Left ventricle myocardium inferior (tissue), 1 donor: Measurements from ENCODE around the gene DPPA4. TPM values are rescaled to one million over a fixed set of nuclear protein-coding genes. Genes with fewer than 3 reads are reported as not detected.
"Not testable (repeated sequence)": the region's sequence is repeated elsewhere in the genome, so short reads cannot be mapped to it uniquely, and the experiment has no call there.

Source experiments
- DNase-seq: peaks from one replicate; pipeline ENCODE4 v3.0.0-alpha.2; 2020
- H3K27ac ChIP-seq: fragments of 200-600 bp; replicated peaks from 2 replicates; pipeline ENCODE4 v1.8.0; 2021
- H3K27me3 ChIP-seq: fragments of 200-600 bp; 2 replicates; pipeline ENCODE4 v1.8.0; 2021; ENCODE audit warnings: low read depth
- H3K36me3 ChIP-seq: fragments of 200-600 bp; 2 replicates; pipeline ENCODE4 v1.8.0; 2021
- H3K4me1 ChIP-seq: fragments of 200-600 bp; 2 replicates; pipeline ENCODE4 v1.8.0; 2021
- H3K4me3 ChIP-seq: fragments of 200-600 bp; 2 replicates; pipeline ENCODE4 v1.8.0; 2021; ENCODE audit warnings: mild to moderate bottlenecking, moderate library complexity
- H3K9me3 ChIP-seq: fragments of 200-600 bp; replicated peaks from 2 replicates; pipeline ENCODE4 v1.8.0; 2021
- CTCF ChIP-seq: fragments of 200-600 bp; IDR thresholded peaks from 2 replicates; pipeline ENCODE4 v1.8.0; 2021; ENCODE audit warnings: antibody characterized with exemption, mild to moderate bottlenecking, borderline replicate concordance
- intact Hi-C: fragments of 100-400 bp; cut with micrococcal nuclease; formaldehyde crosslinking; loops from one replicate; pipeline ENCODE4 v1.11.0; 2022
- total RNA-seq: library from RNA; stranded (reverse); fragmentation: NEBNext Ultra II Directional; extraction: Animal tissue kit (Norgen Biotek cat#: 25700); gene quantifications from one replicate; pipeline ENCODE4 v1.2.1, GENCODE V29; 2021
- donor health status: DM: no; HTN: yes; CAD: no; lungs with severe emphysema.

Gene DPPA4
- total RNA-seq, 1 donor from 2014 or later: not detected

GRCh38 chr3:109373933-109374332, 36.6 kb upstream of the DPPA4 start:
- no peaks in the 10 kb centered on the region for H3K9me3 ChIP-seq
- no peak overlapping the region for H3K27ac ChIP-seq
- H3K4me1 ChIP-seq: no peaks in the 10 kb centered on the region
- H3K27me3 ChIP-seq: no peaks in the 10 kb centered on the region
- no peak for TF ChIP-seq CTCF
- no peak for DNase-seq
- intact Hi-C loops: no loop called here
- H3K36me3 ChIP-seq: no peaks in the 10 kb centered on the region
- H3K4me3 ChIP-seq: no peak overlapping the region

GRCh38 chr3:109372639-109373038, 35.3 kb upstream of the DPPA4 start:
- Histone ChIP-seq H3K4me1 (no peaks in the 10 kb centered on the region), H3K36me3 (no peaks in the 10 kb centered on the region), H3K4me3 (no peak overlapping the region), H3K9me3 (no peaks in the 10 kb centered on the region), H3K27me3 (no peaks in the 10 kb centered on the region), H3K27ac (no peak overlapping the region)
- no peak for TF ChIP-seq CTCF
- intact Hi-C loops: no loop called here
- DNase-seq: no peak

GRCh38 chr3:109369510-109369909, 32.2 kb upstream of the DPPA4 start:
- no peaks in the 10 kb centered on the region for H3K4me1 ChIP-seq
- intact Hi-C loops: no loop called here
- no peak for DNase-seq
- H3K9me3 ChIP-seq: no peaks in the 10 kb centered on the region
- H3K4me3 ChIP-seq: no peak overlapping the region
- no peak for TF ChIP-seq CTCF
- H3K27ac ChIP-seq: no peak overlapping the region
- H3K36me3 ChIP-seq: no peaks in the 10 kb centered on the region
- H3K27me3 ChIP-seq: no peaks in the 10 kb centered on the region

- intact Hi-C loops: no loop called here
- no peak for DNase-seq
- H3K4me1 ChIP-seq: no peaks in the 10 kb centered on the region
Observed at GRCh38 chr3:109364088-109364487, 26.7 kb upstream of the DPPA4 start.

GRCh38 chr3:109363634-109364033, 26.3 kb upstream of the DPPA4 start:
- intact Hi-C loops: no loop called here
- H3K27me3 ChIP-seq: no peaks in the 10 kb centered on the region
- no peak for DNase-seq
- no peak overlapping the region for H3K27ac ChIP-seq
- no peaks in the 10 kb centered on the region for H3K36me3 ChIP-seq
- no peak for TF ChIP-seq CTCF
- no peaks in the 10 kb centered on the region for H3K9me3 ChIP-seq
- no peaks in the 10 kb centered on the region for H3K4me1 ChIP-seq
- H3K4me3 ChIP-seq: no peak overlapping the region

More at GRCh38 chr3:109364088-109364487, 26.7 kb upstream of the DPPA4 start:
- Histone ChIP-seq H3K36me3 (no peaks in the 10 kb centered on the region), H3K27ac (no peak overlapping the region), H3K27me3 (no peaks in the 10 kb centered on the region), H3K4me3 (no peak overlapping the region), H3K9me3 (no peaks in the 10 kb centered on the region)
- no peak for TF ChIP-seq CTCF

- H3K4me3 ChIP-seq: no peak overlapping the region
- H3K36me3 ChIP-seq: no peaks in the 10 kb centered on the region
- intact Hi-C loops: no loop called here
- no peak overlapping the region for H3K27ac ChIP-seq
- no peak for DNase-seq
- no peaks in the 10 kb centered on the region for H3K27me3 ChIP-seq
- TF ChIP-seq CTCF: no peak
- H3K9me3 ChIP-seq: no peaks in the 10 kb centered on the region
- no peaks in the 10 kb centered on the region for H3K4me1 ChIP-seq
Observed at GRCh38 chr3:109362823-109363222, 25.5 kb upstream of the DPPA4 start.

- H3K27me3 ChIP-seq: peaks cover 15% of the 10 kb centered on the region
- H3K27ac ChIP-seq, DNase-seq, H3K36me3 ChIP-seq, intact Hi-C loops, H3K4me1 ChIP-seq, H3K4me3 ChIP-seq, H3K9me3 ChIP-seq: not testable (repeated sequence)
Observed at GRCh38 chr3:109358809-109359208, 21.5 kb upstream of the DPPA4 start.
